ENCODE data around the gene PLA2G3. TPM values are rescaled to one million over a fixed set of nuclear protein-coding genes. Genes with fewer than 3 reads are reported as not detected.

The PLA2G3 gene
- total RNA-seq, 1 experiment from 2014 or later: not detected

DNA sequence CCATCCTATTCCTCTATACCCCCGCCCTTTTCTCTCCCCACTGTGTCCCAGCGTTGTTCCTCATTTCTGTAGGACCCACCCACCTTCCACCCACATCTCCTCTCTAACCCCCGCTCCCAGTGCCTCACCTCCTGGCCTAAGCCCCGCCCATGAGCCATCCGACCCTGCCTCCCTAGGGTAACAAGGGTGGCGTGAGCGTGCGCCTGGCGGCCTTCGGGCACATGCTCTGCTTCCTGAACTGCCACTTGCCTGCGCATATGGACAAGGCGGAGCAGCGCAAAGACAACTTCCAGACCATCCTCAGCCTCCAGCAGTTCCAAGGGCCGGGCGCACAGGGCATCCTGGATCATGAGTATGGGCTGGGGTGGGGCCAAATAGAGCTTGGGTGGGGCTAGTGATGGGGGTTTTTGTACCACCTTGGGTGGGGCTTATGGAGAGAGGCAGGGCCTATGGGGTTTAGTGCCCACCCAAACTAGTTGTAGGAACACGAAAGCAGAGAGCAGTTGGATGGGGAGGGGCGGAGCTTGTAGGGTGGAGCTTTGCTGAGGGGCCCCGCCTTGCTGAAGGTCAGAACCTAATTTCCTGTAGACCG is 13.0 kb downstream of the PLA2G3 start:
- H3K36me3 ChIP-seq (ENCODE audit: control insufficient read depth, insufficient read depth, low read length): no peaks in the 10 kb centered on the region
- ChIA-PET POLR2A (interaction anchor here (0.6 kb wide), 1 partner anchor 158 kb away, joined by 3 read pairs; the partner anchor contains the start of gene TUG1), CTCF (interaction anchor here (0.6 kb wide), 1 partner anchor 637 kb away, joined by 4 read pairs; no protein-coding TSS in a partner anchor)
- BruUV-seq (replicated peaks): no TSS peak
- no peak overlapping the region for H3K27ac ChIP-seq (ENCODE audit: low read length)
- H3K27me3 ChIP-seq (ENCODE audit: control insufficient read depth, insufficient read depth, low read length): no peaks in the 10 kb centered on the region
- H3K4me1 ChIP-seq (ENCODE audit: control insufficient read depth, insufficient read depth, low read length): no peaks in the 10 kb centered on the region
- TF ChIP-seq, protein P1, sequence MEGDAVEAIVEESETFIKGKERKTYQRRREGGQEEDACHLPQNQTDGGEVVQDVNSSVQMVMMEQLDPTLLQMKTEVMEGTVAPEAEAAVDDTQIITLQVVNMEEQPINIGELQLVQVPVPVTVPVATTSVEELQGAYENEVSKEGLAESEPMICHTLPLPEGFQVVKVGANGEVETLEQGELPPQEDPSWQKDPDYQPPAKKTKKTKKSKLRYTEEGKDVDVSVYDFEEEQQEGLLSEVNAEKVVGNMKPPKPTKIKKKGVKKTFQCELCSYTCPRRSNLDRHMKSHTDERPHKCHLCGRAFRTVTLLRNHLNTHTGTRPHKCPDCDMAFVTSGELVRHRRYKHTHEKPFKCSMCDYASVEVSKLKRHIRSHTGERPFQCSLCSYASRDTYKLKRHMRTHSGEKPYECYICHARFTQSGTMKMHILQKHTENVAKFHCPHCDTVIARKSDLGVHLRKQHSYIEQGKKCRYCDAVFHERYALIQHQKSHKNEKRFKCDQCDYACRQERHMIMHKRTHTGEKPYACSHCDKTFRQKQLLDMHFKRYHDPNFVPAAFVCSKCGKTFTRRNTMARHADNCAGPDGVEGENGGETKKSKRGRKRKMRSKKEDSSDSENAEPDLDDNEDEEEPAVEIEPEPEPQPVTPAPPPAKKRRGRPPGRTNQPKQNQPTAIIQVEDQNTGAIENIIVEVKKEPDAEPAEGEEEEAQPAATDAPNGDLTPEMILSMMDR (IDR thresholded peaks at IDR 0.05): no peak
- TF ChIP-seq TCF7L2 (IDR thresholded peaks at IDR 0.05; ENCODE audit: low read depth, low read length): no peak
- no peak for TF ChIP-seq SIN3A (IDR thresholded peaks at IDR 0.05; ENCODE audit: borderline replicate concordance, insufficient read depth, low read depth, low read length)
- no peak for TF ChIP-seq POLR2AphosphoS5 (IDR thresholded peaks at IDR 0.05; ENCODE audit: low read depth, low read length)
- TF ChIP-seq, protein P2, sequence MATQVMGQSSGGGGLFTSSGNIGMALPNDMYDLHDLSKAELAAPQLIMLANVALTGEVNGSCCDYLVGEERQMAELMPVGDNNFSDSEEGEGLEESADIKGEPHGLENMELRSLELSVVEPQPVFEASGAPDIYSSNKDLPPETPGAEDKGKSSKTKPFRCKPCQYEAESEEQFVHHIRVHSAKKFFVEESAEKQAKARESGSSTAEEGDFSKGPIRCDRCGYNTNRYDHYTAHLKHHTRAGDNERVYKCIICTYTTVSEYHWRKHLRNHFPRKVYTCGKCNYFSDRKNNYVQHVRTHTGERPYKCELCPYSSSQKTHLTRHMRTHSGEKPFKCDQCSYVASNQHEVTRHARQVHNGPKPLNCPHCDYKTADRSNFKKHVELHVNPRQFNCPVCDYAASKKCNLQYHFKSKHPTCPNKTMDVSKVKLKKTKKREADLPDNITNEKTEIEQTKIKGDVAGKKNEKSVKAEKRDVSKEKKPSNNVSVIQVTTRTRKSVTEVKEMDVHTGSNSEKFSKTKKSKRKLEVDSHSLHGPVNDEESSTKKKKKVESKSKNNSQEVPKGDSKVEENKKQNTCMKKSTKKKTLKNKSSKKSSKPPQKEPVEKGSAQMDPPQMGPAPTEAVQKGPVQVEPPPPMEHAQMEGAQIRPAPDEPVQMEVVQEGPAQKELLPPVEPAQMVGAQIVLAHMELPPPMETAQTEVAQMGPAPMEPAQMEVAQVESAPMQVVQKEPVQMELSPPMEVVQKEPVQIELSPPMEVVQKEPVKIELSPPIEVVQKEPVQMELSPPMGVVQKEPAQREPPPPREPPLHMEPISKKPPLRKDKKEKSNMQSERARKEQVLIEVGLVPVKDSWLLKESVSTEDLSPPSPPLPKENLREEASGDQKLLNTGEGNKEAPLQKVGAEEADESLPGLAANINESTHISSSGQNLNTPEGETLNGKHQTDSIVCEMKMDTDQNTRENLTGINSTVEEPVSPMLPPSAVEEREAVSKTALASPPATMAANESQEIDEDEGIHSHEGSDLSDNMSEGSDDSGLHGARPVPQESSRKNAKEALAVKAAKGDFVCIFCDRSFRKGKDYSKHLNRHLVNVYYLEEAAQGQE (IDR thresholded peaks at IDR 0.05; ENCODE audit: insufficient read depth in 1 of 2, low read depth in 2 of 2, low read length in 1 of 2): no peak
- H3K4me3 ChIP-seq (ENCODE audit: low read depth in 2 of 2, low read length in 2 of 2): no peak overlapping the region
- H3K9me3 ChIP-seq (ENCODE audit: control insufficient read depth, insufficient read depth, low read depth, low read length): no peaks in the 10 kb centered on the region
- DNase-seq (ENCODE audit: low read depth, low spot score) (no peak), ATAC-seq (no peak)
- in situ Hi-C loops (cut with HindIII; ENCODE audit: low pct_unique_long_range_greater_than_20kb, low sequenced_read_pairs) (no loop called here), intact Hi-C loops (cut with micrococcal nuclease; ENCODE audit: unreplicated experiment) (no loop called here)

DNA sequence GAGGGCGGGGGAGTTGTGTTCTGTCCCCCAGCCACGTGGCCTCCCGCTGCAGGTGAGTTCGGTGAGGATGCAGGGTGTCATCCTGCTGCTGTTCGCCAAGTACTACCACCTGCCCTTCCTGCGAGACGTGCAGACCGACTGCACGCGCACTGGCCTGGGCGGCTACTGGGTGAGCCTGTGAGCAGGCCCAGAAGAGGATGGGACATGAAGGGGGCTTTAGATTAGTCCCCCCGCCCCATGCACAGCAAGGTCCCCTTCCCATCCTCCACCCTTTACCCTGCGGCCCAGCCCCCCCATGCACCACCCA is 13.5 kb downstream of the PLA2G3 start:
- ChIA-PET POLR2A (no interaction called here), CTCF (no interaction called here)
- Histone ChIP-seq H3K36me3 (ENCODE audit: control insufficient read depth, insufficient read depth, low read length) (no peaks in the 10 kb centered on the region), H3K4me3 (ENCODE audit: low read depth in 2 of 2, low read length in 2 of 2) (no peak overlapping the region), H3K27ac (ENCODE audit: low read length) (no peak overlapping the region), H3K4me1 (ENCODE audit: control insufficient read depth, insufficient read depth, low read length) (no peaks in the 10 kb centered on the region), H3K27me3 (ENCODE audit: control insufficient read depth, insufficient read depth, low read length) (no peaks in the 10 kb centered on the region), H3K9me3 (ENCODE audit: control insufficient read depth, insufficient read depth, low read depth, low read length) (no peaks in the 10 kb centered on the region)
- ATAC-seq (no peak), DNase-seq (ENCODE audit: low read depth, low spot score) (no peak)
- no peak for TF ChIP-seq TCF7L2 (IDR thresholded peaks at IDR 0.05; ENCODE audit: low read depth, low read length)
- TF ChIP-seq, protein P1 (IDR thresholded peaks at IDR 0.05): no peak
- no peak for TF ChIP-seq SIN3A (IDR thresholded peaks at IDR 0.05; ENCODE audit: borderline replicate concordance, insufficient read depth, low read depth, low read length)
- TF ChIP-seq POLR2AphosphoS5 (IDR thresholded peaks at IDR 0.05; ENCODE audit: low read depth, low read length): no peak
- TF ChIP-seq, protein P2 (IDR thresholded peaks at IDR 0.05; ENCODE audit: insufficient read depth in 1 of 2, low read depth in 2 of 2, low read length in 1 of 2): no peak
- in situ Hi-C loops (cut with HindIII; ENCODE audit: low pct_unique_long_range_greater_than_20kb, low sequenced_read_pairs) (no loop called here), intact Hi-C loops (cut with micrococcal nuclease; ENCODE audit: unreplicated experiment) (no loop called here)
- BruUV-seq (replicated peaks): no TSS peak

Measured in Panc1 (cell line).